Erythroblast (primary cell): ENCODE data around the gene ADPGK.

ENCODE experiments used
- GATA1 ChIP-seq: IDR thresholded peaks from 2 replicates; pipeline ENCODE4 v1.6.1; 2011; ENCODE audit warnings: low read depth, mild to moderate bottlenecking, control low read depth, low read length, moderate library complexity
- POLR2A ChIP-seq: IDR thresholded peaks from 2 replicates; pipeline ENCODE4 v1.6.1; 2011; ENCODE audit warnings: mild to moderate bottlenecking, low read length

- no peak for TF ChIP-seq POLR2A
- TF ChIP-seq GATA1, result no peak
Measured at GRCh38 chr15:72785841-72786240, 2.3 kb upstream of the ADPGK start.
